Stimulated activated naive CD8-positive, alpha-beta T cell treated with anti-CD3 and anti-CD28 coated beads, Interleukin-15, Interleukin-2, amounts not matched to agents 100 U/mL and 50 U/mL, for 24 hours (primary cell): Measurements from ENCODE around the gene TNFAIP8L1.

ENCODE experiments used
- ATAC-seq: fragments of 150-1000 bp; cut with Tn5 transposase; one replicate; pipeline ENCODE4 v1.10.0; 2021
- DNase-seq: peaks from one replicate; pipeline ENCODE4 v3.0.0; 2021

Gene TNFAIP8L1

DNA sequence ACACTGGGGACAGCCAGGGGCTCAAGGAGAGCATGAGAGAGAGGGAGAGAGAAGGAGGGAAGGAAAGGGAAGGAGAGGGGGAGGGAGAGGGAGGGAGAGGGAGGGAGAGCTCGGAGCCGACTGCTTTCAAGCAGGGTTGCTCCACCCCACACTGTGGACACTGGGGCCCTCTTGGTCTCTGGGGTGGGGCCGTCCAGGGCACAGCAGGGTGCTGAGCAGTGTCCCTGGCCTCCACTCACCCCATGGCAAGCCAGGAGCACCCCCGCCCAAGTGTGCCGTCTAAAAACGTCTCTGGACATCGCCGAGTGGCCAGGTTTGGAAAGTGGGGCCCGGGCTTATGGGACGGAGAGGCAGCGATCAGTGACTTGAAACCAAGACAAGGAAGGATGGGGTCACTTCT is 63.4 kb downstream of the TNFAIP8L1 start:
- DNase-seq (no peak), ATAC-seq (no peak)

DNA sequence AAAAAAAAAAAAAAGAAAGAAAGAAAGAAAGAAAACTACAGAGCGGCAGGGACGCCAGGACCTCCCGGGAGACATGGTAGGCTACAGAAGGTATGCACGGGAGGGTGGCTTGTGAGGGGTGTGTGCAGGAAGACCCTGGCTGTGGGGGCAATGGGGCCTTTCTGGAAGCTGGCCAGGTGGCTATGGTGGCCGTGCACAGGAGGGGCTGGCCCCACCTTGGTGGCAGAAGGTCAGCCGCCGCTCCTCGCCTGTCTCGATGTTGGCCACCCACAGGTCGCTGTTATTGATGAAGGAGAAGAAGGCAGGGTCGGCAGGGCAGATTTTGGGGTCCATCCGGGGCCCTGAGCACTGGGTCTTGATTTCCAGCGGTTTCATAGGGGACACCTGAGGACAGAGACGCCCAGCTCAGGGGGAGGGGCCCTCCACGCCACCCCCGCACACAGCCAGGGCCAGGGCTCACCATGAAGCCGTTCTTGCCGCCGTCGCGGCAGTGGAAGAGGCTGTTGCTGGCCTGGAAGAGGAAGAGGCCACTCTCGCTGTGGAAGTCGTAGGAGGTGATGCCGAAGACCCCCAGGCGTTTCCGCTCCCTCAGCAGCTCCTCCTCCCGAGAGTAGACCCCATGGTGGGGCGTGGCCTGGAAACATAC is 64.5 kb downstream of the TNFAIP8L1 start:
- DNase-seq (no peak), ATAC-seq (no peak)

DNA sequence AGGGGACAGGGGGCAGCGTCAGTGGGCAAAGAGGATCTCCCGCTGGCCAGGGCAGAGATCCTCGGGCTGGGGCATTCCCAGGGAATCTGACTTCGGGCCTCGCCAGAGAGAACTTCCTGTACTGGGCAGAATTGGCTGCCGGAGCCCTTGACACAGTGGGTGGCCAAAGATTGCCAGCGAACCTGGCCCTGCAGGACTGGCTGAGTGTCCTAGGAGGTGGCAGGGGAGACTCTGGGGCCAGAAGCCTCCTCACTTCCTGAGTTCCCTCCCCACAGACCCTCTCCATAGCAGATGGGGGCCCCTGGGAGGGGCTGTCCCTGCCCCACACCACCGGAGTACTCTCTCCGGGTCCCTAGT is 65.0 kb downstream of the TNFAIP8L1 start:
- DNase-seq (no peak), ATAC-seq (no peak)
